ENCODE results near the gene IER3IP1. TPM values are rescaled to one million over a fixed set of nuclear protein-coding genes. Genes with fewer than 3 reads are reported as not detected.

The IER3IP1 gene
- total and polyA plus RNA-seq, 2 of the 13 experiments (the other 11 are each of a cell fraction or from before 2014, with no cell fraction given) = 18.7 to 26.1 TPM

GRCh38 chr18:47150824-47151366 lies 25.3 kb downstream of the IER3IP1 start (continued):
- TF ChIP-seq ZNF614 (CRISPR knock-in tag; IDR thresholded peaks at IDR 0.05; ENCODE audit: borderline replicate concordance) (no peak), SNAPC4 (CRISPR knock-in tag; IDR thresholded peaks at IDR 0.05) (no peak), ZNF598 (CRISPR knock-in tag; IDR thresholded peaks at IDR 0.05; ENCODE audit: borderline replicate concordance) (0 out of 2 replicates have a peak, but pooled peaks have one; percentile 63), NAIF1 (CRISPR knock-in tag; IDR thresholded peaks at IDR 0.05; ENCODE audit: borderline replicate concordance) (no peak), MLLT10 (CRISPR knock-in tag; IDR thresholded peaks at IDR 0.05) (no peak), ZNF460 (CRISPR knock-in tag; IDR thresholded peaks at IDR 0.05; ENCODE audit: borderline replicate concordance) (no peak), FOXA1 (IDR thresholded peaks at IDR 0.05) (no peak), FOXA1 (CRISPR knock-in tag; IDR thresholded peaks at IDR 0.05) (peak; percentile 42), ZNF44 (CRISPR knock-in tag; IDR thresholded peaks at IDR 0.05) (0 out of 2 replicates have a peak, but pooled peaks have one; percentile 65), ZNF224 (CRISPR knock-in tag; IDR thresholded peaks at IDR 0.05) (0 out of 2 replicates have a peak, but pooled peaks have one; percentile 17), GLI4 (CRISPR knock-in tag; IDR thresholded peaks at IDR 0.05; ENCODE audit: borderline replicate concordance) (0 out of 2 replicates have a peak, but pooled peaks have one; percentile 9)
- TF ChIP-seq, protein P1, sequence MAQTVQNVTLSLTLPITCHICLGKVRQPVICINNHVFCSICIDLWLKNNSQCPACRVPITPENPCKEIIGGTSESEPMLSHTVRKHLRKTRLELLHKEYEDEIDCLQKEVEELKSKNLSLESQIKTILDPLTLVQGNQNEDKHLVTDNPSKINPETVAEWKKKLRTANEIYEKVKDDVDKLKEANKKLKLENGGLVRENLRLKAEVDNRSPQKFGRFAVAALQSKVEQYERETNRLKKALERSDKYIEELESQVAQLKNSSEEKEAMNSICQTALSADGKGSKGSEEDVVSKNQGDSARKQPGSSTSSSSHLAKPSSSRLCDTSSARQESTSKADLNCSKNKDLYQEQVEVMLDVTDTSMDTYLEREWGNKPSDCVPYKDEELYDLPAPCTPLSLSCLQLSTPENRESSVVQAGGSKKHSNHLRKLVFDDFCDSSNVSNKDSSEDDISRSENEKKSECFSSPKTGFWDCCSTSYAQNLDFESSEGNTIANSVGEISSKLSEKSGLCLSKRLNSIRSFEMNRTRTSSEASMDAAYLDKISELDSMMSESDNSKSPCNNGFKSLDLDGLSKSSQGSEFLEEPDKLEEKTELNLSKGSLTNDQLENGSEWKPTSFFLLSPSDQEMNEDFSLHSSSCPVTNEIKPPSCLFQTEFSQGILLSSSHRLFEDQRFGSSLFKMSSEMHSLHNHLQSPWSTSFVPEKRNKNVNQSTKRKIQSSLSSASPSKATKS (CRISPR knock-in tag; IDR thresholded peaks at IDR 0.05) = peak; percentile 16; the same call in 1 of the 2 replicates
- TF ChIP-seq, protein P2, sequence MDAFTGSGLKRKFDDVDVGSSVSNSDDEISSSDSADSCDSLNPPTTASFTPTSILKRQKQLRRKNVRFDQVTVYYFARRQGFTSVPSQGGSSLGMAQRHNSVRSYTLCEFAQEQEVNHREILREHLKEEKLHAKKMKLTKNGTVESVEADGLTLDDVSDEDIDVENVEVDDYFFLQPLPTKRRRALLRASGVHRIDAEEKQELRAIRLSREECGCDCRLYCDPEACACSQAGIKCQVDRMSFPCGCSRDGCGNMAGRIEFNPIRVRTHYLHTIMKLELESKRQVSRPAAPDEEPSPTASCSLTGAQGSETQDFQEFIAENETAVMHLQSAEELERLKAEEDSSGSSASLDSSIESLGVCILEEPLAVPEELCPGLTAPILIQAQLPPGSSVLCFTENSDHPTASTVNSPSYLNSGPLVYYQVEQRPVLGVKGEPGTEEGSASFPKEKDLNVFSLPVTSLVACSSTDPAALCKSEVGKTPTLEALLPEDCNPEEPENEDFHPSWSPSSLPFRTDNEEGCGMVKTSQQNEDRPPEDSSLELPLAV (CRISPR knock-in tag; conservative IDR thresholded peaks at IDR 0.05; ENCODE audit: low read depth) = no peak
- TF ChIP-seq, protein P3, sequence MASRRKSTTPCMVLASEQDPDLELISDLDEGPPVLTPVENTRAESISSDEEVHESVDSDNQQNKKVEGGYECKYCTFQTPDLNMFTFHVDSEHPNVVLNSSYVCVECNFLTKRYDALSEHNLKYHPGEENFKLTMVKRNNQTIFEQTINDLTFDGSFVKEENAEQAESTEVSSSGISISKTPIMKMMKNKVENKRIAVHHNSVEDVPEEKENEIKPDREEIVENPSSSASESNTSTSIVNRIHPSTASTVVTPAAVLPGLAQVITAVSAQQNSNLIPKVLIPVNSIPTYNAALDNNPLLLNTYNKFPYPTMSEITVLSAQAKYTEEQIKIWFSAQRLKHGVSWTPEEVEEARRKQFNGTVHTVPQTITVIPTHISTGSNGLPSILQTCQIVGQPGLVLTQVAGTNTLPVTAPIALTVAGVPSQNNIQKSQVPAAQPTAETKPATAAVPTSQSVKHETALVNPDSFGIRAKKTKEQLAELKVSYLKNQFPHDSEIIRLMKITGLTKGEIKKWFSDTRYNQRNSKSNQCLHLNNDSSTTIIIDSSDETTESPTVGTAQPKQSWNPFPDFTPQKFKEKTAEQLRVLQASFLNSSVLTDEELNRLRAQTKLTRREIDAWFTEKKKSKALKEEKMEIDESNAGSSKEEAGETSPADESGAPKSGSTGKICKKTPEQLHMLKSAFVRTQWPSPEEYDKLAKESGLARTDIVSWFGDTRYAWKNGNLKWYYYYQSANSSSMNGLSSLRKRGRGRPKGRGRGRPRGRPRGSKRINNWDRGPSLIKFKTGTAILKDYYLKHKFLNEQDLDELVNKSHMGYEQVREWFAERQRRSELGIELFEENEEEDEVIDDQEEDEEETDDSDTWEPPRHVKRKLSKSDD (CRISPR knock-in tag; IDR thresholded peaks at IDR 0.05; ENCODE audit: low read depth) = no peak
